Esophagus squamous epithelium (tissue), 5 donors: ENCODE results near the gene MLLT10. TPM values are rescaled to one million over a fixed set of nuclear protein-coding genes. Genes with fewer than 3 reads are reported as not detected.

Source experiments
- DNase-seq: peaks from one replicate; lab custom pipeline; 2025; lab: John Stamatoyannopoulos, UW
- H3K27ac ChIP-seq, 4 donors: fragments of 200-600 bp; sonication (generic); one replicate each; pipeline ENCODE4 v1.5.1; 2016 to 2019; ENCODE audit warnings: mild to moderate bottlenecking in 1 of 4
- H3K27me3 ChIP-seq, 4 donors: fragments of 200-600 bp; sonication (generic); 1 replicate in 3 of 4; 2 replicates in 1 of 4; pipeline versions ENCODE4 v1.5.1 to v1.6.0; 2017 to 2021; ENCODE audit warnings: antibody characterized with exemption in 1 of 4
- H3K36me3 ChIP-seq, 3 donors: fragments of 200-600 bp; sonication (generic); one replicate each; pipeline ENCODE4 v1.5.1; 2016 to 2019
- H3K4me1 ChIP-seq, 3 donors: fragments of 200-600 bp; sonication (generic); one replicate each; pipeline ENCODE4 v1.5.1; 2017 to 2019
- H3K4me3 ChIP-seq, 4 donors: fragments of 200-600 bp; sonication (generic); 1 replicate in 3 of 4; 2 replicates in 1 of 4; pipeline ENCODE4 v1.5.1; 2016 to 2019; ENCODE audit warnings: mild to moderate bottlenecking in 2 of 4, moderate library complexity in 1 of 4
- H3K9me3 ChIP-seq, 3 donors: fragments of 200-600 bp; sonication (generic); one replicate each; pipeline ENCODE4 v1.5.1; 2016 to 2019
- POLR2A ChIP-seq, 4 donors: fragments of 450-650 bp; IDR thresholded peaks; one replicate each; pipeline ENCODE4 v1.6.1; 2017; ENCODE audit warnings: antibody characterized with exemption in 4 of 4, mild to moderate bottlenecking in 4 of 4, moderate library complexity in 3 of 4
- WGBS, 2 donors: methylation state at CpG; one replicate each; pipeline ENCODE4 v1.1.5; 2018; 5-methylcytosine and 5-hydroxymethylcytosine counted together
- intact Hi-C: fragments of 100-400 bp; cut with DNase I; formaldehyde crosslinking; loops from one replicate; pipeline ENCODE4 v1.15.0; 2022
- total RNA-seq, 4 donors: library from RNA; depleted of rRNA; stranded (reverse); fragments of >200 nt; gene quantifications; one replicate each; pipeline ENCODE4 v1.1.0, GENCODE V29; 2016
- TF ChIP-seq, protein P1 (sequence below), 6 experiments: fragments of 450-650 bp in 4 of 6; fragments of 200-600 bp in 2 of 6; sonication (generic) in 2 of 6; IDR thresholded peaks; one replicate each; pipeline ENCODE4 v1.5.1; 2016 to 2019; ENCODE audit warnings: antibody characterized with exemption in 6 of 6, mild to moderate bottlenecking in 4 of 6, moderate library complexity in 4 of 6
- donor health status: DM: yes; HTN: yes; CAD: no.

Gene MLLT10
- total RNA-seq, 4 donors from 2014 or later = 22.7 to 49.6 (median 32.4) TPM

DNA sequence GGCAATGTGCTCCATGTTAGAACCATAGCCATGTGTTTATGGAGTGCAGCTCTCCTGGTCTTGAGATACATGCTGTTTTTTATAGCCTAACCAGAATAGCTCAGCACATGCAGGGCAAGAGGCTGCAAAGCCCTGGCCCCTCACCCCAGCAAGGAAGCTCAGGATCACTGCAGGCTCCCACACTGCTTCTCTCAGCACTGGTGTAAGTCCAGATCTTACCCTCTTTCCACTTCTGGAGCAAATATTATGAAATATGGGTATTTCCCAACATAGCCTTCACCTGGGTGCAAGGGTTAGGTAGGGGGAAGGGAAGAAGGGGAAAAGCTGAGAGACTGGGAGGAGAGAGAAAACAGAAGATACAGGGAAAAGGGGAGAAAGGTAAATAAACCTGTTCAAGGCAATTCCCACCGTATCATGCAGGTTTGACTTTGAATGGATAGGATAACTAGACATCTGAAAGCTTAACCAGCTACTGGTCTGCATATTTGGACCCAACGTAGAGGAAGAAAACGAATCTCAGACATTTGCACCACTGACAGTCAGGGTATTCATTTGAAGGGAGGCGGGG lies 28.2 kb upstream of the MLLT10 start:
- Histone ChIP-seq H3K27ac (no peak overlapping the region), H3K36me3 (no peaks in the 10 kb centered on the region), H3K4me3 (no peak overlapping the region), H3K27me3 (peaks cover 0 to 9% (median 0%) of the 10 kb centered on the region in 4 donors), H3K4me1 (peaks cover 0 to 10% (median 0%) of the 10 kb centered on the region in 3 donors), H3K9me3 (no peaks in the 10 kb centered on the region)
- no peak for DNase-seq
- intact Hi-C loops = no loop called here
- TF ChIP-seq, protein P1, sequence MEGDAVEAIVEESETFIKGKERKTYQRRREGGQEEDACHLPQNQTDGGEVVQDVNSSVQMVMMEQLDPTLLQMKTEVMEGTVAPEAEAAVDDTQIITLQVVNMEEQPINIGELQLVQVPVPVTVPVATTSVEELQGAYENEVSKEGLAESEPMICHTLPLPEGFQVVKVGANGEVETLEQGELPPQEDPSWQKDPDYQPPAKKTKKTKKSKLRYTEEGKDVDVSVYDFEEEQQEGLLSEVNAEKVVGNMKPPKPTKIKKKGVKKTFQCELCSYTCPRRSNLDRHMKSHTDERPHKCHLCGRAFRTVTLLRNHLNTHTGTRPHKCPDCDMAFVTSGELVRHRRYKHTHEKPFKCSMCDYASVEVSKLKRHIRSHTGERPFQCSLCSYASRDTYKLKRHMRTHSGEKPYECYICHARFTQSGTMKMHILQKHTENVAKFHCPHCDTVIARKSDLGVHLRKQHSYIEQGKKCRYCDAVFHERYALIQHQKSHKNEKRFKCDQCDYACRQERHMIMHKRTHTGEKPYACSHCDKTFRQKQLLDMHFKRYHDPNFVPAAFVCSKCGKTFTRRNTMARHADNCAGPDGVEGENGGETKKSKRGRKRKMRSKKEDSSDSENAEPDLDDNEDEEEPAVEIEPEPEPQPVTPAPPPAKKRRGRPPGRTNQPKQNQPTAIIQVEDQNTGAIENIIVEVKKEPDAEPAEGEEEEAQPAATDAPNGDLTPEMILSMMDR (IDR thresholded peaks at IDR 0.05) = no peak
- no peak for TF ChIP-seq POLR2A (IDR thresholded peaks at IDR 0.05)
- 81 to 87% methylated on average over 4 of the region's 4 CpGs for WGBS, 2 donors

DNA sequence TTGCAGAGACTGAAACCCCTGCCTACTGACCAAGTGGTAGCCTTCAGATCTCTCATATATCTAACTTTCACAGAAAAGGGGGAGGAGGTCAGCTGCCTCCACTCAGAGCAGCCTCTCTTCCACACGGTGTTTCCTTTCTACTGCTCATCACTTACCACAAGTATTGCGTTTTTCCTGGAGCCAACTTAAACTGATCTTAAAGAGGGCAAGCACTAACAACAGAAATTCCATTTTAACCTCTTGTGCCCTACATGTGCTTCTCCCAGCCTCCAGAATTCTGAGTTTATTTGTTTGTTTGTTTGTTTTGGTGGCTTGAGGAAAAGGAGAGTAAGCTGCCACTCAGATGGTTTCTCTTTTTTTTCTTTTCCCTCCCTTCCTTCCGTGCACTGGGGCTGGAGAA lies 27.7 kb upstream of the MLLT10 start:
- H3K27me3 ChIP-seq = peaks cover 0 to 9% (median 0%) of the 10 kb centered on the region in 4 donors
- no peak for DNase-seq
- intact Hi-C loops = no loop called here
- 64 to 68% methylated on average over 2 to 3 of the region's 3 CpGs for WGBS, 2 donors
- no peak overlapping the region for H3K27ac ChIP-seq
- H3K4me1 ChIP-seq = peaks cover 0 to 16% (median 0%) of the 10 kb centered on the region in 3 donors
- H3K9me3 ChIP-seq = no peaks in the 10 kb centered on the region
- no peaks in the 10 kb centered on the region for H3K36me3 ChIP-seq
- no peak for TF ChIP-seq POLR2A (IDR thresholded peaks at IDR 0.05)
- TF ChIP-seq, protein P1 (IDR thresholded peaks at IDR 0.05) = no peak
- no peak overlapping the region for H3K4me3 ChIP-seq

DNA sequence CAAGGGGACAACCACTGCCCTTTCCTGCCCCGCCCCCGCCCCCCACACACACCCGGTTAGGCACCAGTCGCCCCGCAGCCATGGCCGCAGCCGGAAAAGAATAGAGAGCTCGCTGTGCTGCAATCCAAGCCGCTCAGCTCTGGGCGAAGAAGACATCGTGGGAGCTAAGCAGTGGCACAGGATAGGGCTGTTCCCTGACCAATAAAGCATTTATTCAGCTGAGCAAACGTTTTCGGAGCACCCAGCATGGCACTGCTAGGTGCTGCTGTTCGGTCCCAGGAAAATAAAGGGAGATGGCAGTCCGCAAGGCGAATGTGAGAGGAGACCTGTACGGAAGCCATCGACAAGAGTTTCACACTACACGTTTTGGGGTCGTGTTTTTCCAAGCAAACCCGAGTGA lies 26.9 kb upstream of the MLLT10 start:
- Histone ChIP-seq H3K4me1 (peaks cover 0 to 18% (median 0%) of the 10 kb centered on the region in 3 donors), H3K4me3 (no peak overlapping the region), H3K36me3 (no peaks in the 10 kb centered on the region), H3K9me3 (no peaks in the 10 kb centered on the region), H3K27ac (no peak overlapping the region), H3K27me3 (peaks cover 0 to 9% (median 0%) of the 10 kb centered on the region in 4 donors)
- DNase-seq = no peak
- intact Hi-C loops = no loop called here
- TF ChIP-seq, protein P1 (IDR thresholded peaks at IDR 0.05) = no peak
- no peak for TF ChIP-seq POLR2A (IDR thresholded peaks at IDR 0.05)
- 85 to 91% methylated on average over 10 to 11 of the region's 21 CpGs for WGBS, 2 donors

DNA sequence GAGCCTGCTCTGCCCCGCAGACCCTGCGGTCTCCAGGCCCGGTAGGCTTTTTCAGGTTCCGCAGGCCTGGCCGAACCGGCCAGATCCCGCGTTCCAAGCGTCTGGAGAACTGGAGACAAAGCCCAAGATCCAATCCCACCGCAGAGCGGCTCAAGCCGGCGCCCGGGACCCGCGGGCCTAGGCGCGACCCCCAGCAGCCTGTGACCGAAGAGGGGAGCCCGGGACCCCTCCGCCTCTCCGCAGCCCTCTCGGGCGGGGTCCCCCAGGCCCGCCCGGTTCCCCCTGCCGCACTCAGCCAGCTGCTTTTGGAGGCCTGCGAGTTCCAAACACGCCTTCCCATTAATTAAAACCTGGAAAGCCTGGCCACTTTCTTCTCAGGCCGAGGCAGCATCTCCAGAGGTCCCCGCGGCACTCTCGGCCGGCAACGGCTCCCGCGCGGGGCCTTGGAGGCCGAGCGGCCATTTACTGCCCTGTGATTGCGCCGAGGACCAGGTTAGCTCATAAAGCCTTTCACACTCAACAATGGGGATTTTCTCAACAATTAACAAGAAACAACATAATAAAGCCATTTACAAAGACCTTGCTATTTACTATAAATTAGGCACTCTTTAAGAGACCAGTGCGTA lies 25.2 kb upstream of the MLLT10 start:
- TF ChIP-seq, protein P1 (IDR thresholded peaks at IDR 0.05) = no peak
- TF ChIP-seq POLR2A (IDR thresholded peaks at IDR 0.05) = no peak
- peak overlapping the region in 1 of 4 donors; percentile 66 for H3K27ac ChIP-seq
- 90 to 93% methylated on average over 17 to 40 of the region's 43 CpGs for WGBS, 2 donors
- no peaks in the 10 kb centered on the region for H3K9me3 ChIP-seq
- no peaks in the 10 kb centered on the region for H3K36me3 ChIP-seq
- H3K4me3 ChIP-seq = no peak overlapping the region
- no peak for DNase-seq
- H3K27me3 ChIP-seq = peaks cover 0 to 9% (median 0%) of the 10 kb centered on the region in 4 donors
- intact Hi-C loops = no loop called here
- peaks cover 0 to 29% (median 0%) of the 10 kb centered on the region in 3 donors for H3K4me1 ChIP-seq
